Endothelial cell of umbilical vein (primary cell): ENCODE results near the gene PLEKHG3.

Experiments
- EZH2 ChIP-seq: IDR thresholded peaks from 2 replicates; pipeline ENCODE4 v1.6.1; 2012; ENCODE audit warnings: borderline replicate concordance, low read depth, mild to moderate bottlenecking, moderate library complexity, low read length, inconsistent platforms; ENCODE audit not compliant: severe bottlenecking
- GATA2 ChIP-seq: IDR thresholded peaks from 2 replicates; pipeline ENCODE4 v1.7.0; 2011; ENCODE audit warnings: low read depth, mild to moderate bottlenecking, moderate library complexity, mixed read lengths, low read length; ENCODE audit not compliant: insufficient read length, insufficient read depth
- POLR2A ChIP-seq: IDR thresholded peaks from 2 replicates; pipeline ENCODE4 v1.6.1; 2012; ENCODE audit warnings: low read depth, mild to moderate bottlenecking, control low read depth, low read length
- POLR2AphosphoS5 ChIP-seq: IDR thresholded peaks from 2 replicates; pipeline ENCODE4 v1.6.1; 2012; ENCODE audit warnings: low read depth, mild to moderate bottlenecking, control low read depth, low read length, moderate library complexity; ENCODE audit not compliant: insufficient read depth
- TF ChIP-seq, protein P1 (sequence below), 2 donors: IDR thresholded peaks; 1 replicate in 1 of 2; 2 replicates in 1 of 2; pipeline ENCODE4 v1.5.1; 2011; ENCODE audit warnings: low read length in 2 of 2, mild to moderate bottlenecking in 2 of 2, moderate library complexity in 2 of 2, control low read depth in 1 of 2, inconsistent platforms in 1 of 2, low read depth in 1 of 2; ENCODE audit not compliant: insufficient read depth in 1 of 2; ENCODE audit errors: extremely low read depth in 1 of 2
- TF ChIP-seq, protein P2 (sequence below): IDR thresholded peaks from 2 replicates; pipeline ENCODE4 v1.6.1; 2011; ENCODE audit not compliant: insufficient read depth, insufficient read length

DNA sequence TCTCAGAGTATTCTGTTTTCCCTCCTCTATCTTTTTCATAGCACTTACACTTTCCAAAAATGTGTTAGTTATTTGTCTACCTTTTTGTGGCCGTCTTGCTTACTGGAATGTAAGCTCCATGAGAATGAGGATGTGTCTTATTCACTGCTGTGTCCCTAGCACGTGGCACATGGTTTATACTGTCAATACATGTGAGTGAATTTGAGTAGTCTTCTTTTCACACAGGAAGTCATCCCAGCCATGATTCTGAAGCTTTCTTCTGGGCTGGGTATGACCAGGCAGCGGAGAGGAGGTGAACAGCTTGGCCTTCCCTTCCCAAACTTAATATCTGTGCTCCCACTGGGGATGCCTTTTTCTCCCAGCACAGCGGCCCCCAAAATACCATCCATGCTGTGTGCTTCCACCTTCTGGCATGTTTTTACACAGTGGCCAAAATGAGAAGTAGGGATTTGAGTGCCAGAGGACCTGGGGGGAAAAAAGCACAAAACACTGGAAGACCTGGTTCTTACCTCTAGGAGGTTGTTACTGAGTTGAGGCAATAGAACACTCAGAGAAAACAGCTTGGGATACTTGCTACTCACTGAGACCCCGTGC, 10.3 kb downstream of the PLEKHG3 start:
- TF ChIP-seq EZH2 (no peak), GATA2 (no peak), POLR2AphosphoS5 (no peak), POLR2A (no peak)
- TF ChIP-seq, protein P1, sequence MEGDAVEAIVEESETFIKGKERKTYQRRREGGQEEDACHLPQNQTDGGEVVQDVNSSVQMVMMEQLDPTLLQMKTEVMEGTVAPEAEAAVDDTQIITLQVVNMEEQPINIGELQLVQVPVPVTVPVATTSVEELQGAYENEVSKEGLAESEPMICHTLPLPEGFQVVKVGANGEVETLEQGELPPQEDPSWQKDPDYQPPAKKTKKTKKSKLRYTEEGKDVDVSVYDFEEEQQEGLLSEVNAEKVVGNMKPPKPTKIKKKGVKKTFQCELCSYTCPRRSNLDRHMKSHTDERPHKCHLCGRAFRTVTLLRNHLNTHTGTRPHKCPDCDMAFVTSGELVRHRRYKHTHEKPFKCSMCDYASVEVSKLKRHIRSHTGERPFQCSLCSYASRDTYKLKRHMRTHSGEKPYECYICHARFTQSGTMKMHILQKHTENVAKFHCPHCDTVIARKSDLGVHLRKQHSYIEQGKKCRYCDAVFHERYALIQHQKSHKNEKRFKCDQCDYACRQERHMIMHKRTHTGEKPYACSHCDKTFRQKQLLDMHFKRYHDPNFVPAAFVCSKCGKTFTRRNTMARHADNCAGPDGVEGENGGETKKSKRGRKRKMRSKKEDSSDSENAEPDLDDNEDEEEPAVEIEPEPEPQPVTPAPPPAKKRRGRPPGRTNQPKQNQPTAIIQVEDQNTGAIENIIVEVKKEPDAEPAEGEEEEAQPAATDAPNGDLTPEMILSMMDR (IDR thresholded peaks at IDR 0.05; ENCODE audit: extremely low read depth in 1 of 2, insufficient read depth in 1 of 2, low read depth in 1 of 2, low read length in 2 of 2): no peak
- TF ChIP-seq, protein P2, sequence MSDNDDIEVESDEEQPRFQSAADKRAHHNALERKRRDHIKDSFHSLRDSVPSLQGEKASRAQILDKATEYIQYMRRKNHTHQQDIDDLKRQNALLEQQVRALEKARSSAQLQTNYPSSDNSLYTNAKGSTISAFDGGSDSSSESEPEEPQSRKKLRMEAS: no peak
